H1 (cell line): ENCODE data around the gene HEBP2. TPM values are rescaled to one million over a fixed set of nuclear protein-coding genes. Genes with fewer than 3 reads are reported as not detected.

Experiments
- polyA plus RNA-seq, 7 experiments: library from polyadenylated mRNA; depleted of rRNA in 3 of 7; stranded (reverse) in 5 of 7; unstranded in 2 of 7; fragments of >200 nt in 5 of 7; fragments of 200-250 nt in 2 of 7; gene quantifications; 1 replicate in 5 of 7; 2 replicates in 1 of 7; 4 replicates in 1 of 7; pipeline versions ENCODE4 v1.2.1 to v1.2.3, GENCODE V29; 2011 to 2013; ENCODE audit warnings: missing spikeins in 2 of 7, mixed read lengths in 2 of 7
- total RNA-seq: library from RNA; stranded (reverse); fragmentation: NEBNext Ultra II Directional; extraction: Animal tissue kit (Norgen Biotek cat#: 25700); gene quantifications from 2 replicates; pipeline ENCODE4 v1.2.1, GENCODE V29; 2021
- TF ChIP-seq, protein P1 (sequence below): IDR thresholded peaks from 2 replicates; pipeline ENCODE4 v1.6.1; 2011; ENCODE audit warnings: low read length, improper control_type of control experiment

Gene HEBP2
- total and polyA plus RNA-seq, 2 of the 8 experiments (the other 6 are each of a cell fraction or from before 2014, with no cell fraction given) = 6.5 to 37.9 TPM

DNA sequence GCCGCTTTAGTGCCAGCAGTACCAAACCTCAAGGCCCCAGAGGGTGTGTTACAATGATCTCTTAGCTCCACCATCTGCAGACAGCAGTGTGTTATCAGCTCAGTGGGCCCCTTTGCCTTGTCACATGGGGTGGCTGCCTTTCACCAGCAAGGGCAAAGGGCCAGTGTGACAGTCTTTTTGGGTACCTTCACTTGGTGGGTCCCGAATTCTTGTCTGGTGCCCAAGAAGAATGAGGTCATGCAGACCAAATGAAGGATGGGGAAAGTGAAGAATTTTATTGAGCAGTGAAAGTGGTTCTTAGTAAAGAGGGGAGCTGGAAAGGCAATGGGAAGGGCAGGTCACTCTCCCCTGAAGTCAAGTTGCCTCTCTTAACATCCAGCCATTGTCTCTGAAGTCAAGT, 29.2 kb upstream of the HEBP2 start (continued):
- TF ChIP-seq, protein P1, sequence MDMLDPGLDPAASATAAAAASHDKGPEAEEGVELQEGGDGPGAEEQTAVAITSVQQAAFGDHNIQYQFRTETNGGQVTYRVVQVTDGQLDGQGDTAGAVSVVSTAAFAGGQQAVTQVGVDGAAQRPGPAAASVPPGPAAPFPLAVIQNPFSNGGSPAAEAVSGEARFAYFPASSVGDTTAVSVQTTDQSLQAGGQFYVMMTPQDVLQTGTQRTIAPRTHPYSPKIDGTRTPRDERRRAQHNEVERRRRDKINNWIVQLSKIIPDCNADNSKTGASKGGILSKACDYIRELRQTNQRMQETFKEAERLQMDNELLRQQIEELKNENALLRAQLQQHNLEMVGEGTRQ = no peak
